Endothelial cell of umbilical vein (primary cell): ENCODE measurements around the gene ABCC4. TPM values are rescaled to one million over a fixed set of nuclear protein-coding genes. Genes with fewer than 3 reads are reported as not detected.

Source experiments
- BruUV-seq: library from RNA; stranded (reverse); fragments of 400-500 nt; replicated peaks from 2 replicates; lab custom pipeline; 2021; lab: Mats Ljungman, UMichigan
- CTCF ChIA-PET: fragments of 300-600, 350-600 bp; sonication (Branson Sonifier 250); formaldehyde crosslinking; loops from one replicate; lab custom pipeline; 2021; ENCODE audit warnings: antibody characterized with exemption, inconsistent platforms; lab: Charles Lee
- POLR2A ChIA-PET: fragments of 300-600, 350-600 bp; sonication (Branson Sonifier 250); formaldehyde crosslinking; loops from one replicate; lab custom pipeline; 2021; ENCODE audit warnings: antibody characterized with exemption, inconsistent platforms; lab: Charles Lee
- DNase-seq: peaks from one replicate; pipeline ENCODE4 v3.0.0-alpha.2; 2011; ENCODE audit warnings: low read depth, low spot score
- FAIRE-seq: peaks from 2 replicates; lab custom pipeline; 2011; peaks lifted over from hg19 to GRCh38; lab: Jason Lieb, UNC
- H2AFZ ChIP-seq: 2 replicates; pipeline ENCODE4 v1.6.0; 2012; ENCODE audit warnings: low read depth, low read length, control low read depth, inconsistent platforms
- H3K27ac ChIP-seq: 2 replicates; pipeline ENCODE4 v1.5.1; 2011; ENCODE audit warnings: low read depth, mild to moderate bottlenecking, control low read depth, low read length, moderate library complexity; ENCODE audit not compliant: insufficient read depth
- H3K27me3 ChIP-seq, 2 experiments: 2 replicates each; pipeline versions ENCODE4 v1.6.0 to v1.6.1; 2011; ENCODE audit warnings: low read length in 2 of 2, mixed read lengths in 1 of 2; ENCODE audit not compliant: control insufficient read depth in 2 of 2, insufficient read depth in 2 of 2
- H3K36me3 ChIP-seq, 2 experiments: 2 replicates in 1 of 2; 3 replicates in 1 of 2; pipeline ENCODE4 v1.5.1; 2011; ENCODE audit warnings: low read length in 2 of 2, mild to moderate bottlenecking in 1 of 2, moderate library complexity in 1 of 2; ENCODE audit not compliant: control insufficient read depth in 2 of 2, insufficient read depth in 2 of 2; ENCODE audit errors: extremely low read depth in 1 of 2
- H3K4me1 ChIP-seq: 3 replicates; pipeline ENCODE4 v1.5.1; 2011; ENCODE audit warnings: mild to moderate bottlenecking, low read length; ENCODE audit not compliant: control insufficient read depth, insufficient read depth; ENCODE audit errors: extremely low read depth
- H3K4me2 ChIP-seq: 2 replicates; pipeline ENCODE4 v1.6.1; 2011; ENCODE audit warnings: low read length, control low read depth, mixed read lengths; ENCODE audit not compliant: insufficient read depth
- H3K4me3 ChIP-seq, 3 experiments: fragments of 200-600 bp in 1 of 3; sonication (generic), shearing (Covaris generic) in 1 of 3; replicated peaks in 1 of 3; 2 replicates each; pipeline ENCODE4 v1.5.1; 2011 to 2016; ENCODE audit warnings: control low read depth in 3 of 3, low read length in 3 of 3, mild to moderate bottlenecking in 2 of 3, inconsistent platforms in 1 of 3, low read depth in 1 of 3, moderate library complexity in 1 of 3; ENCODE audit not compliant: insufficient read depth in 1 of 3
- H3K79me2 ChIP-seq: 2 replicates; pipeline ENCODE4 v1.6.0; 2012; ENCODE audit warnings: low read length, inconsistent platforms; ENCODE audit not compliant: control insufficient read depth, insufficient read depth
- H3K9ac ChIP-seq: replicated peaks from 2 replicates; pipeline ENCODE3; 2011; ENCODE audit warnings: low read length, control low read depth; ENCODE audit not compliant: insufficient read depth; ENCODE audit errors: extremely low read depth
- H3K9me1 ChIP-seq: replicated peaks from 3 replicates; pipeline ENCODE4 v1.6.0; 2011; ENCODE audit warnings: mild to moderate bottlenecking, low read length; ENCODE audit not compliant: control insufficient read depth, insufficient read depth; ENCODE audit errors: extremely low read depth
- H3K9me3 ChIP-seq: replicated peaks from 2 replicates; pipeline ENCODE4 v1.5.1; 2012; ENCODE audit warnings: low read length, inconsistent platforms; ENCODE audit not compliant: control insufficient read depth, insufficient read depth
- H4K20me1 ChIP-seq: replicated peaks from 2 replicates; pipeline ENCODE3; 2011; ENCODE audit warnings: mild to moderate bottlenecking, low read length; ENCODE audit not compliant: control insufficient read depth, insufficient read depth; ENCODE audit errors: extremely low read depth
- CTCF ChIP-seq, 2 donors: IDR thresholded peaks; 1 replicate in 1 of 2; 2 replicates in 1 of 2; pipeline ENCODE4 v1.5.1; 2011; ENCODE audit warnings: low read length in 2 of 2, mild to moderate bottlenecking in 2 of 2, moderate library complexity in 2 of 2, control low read depth in 1 of 2, inconsistent platforms in 1 of 2, low read depth in 1 of 2; ENCODE audit not compliant: insufficient read depth in 1 of 2; ENCODE audit errors: extremely low read depth in 1 of 2
- EZH2 ChIP-seq: IDR thresholded peaks from 2 replicates; pipeline ENCODE4 v1.6.1; 2012; ENCODE audit warnings: borderline replicate concordance, low read depth, mild to moderate bottlenecking, moderate library complexity, low read length, inconsistent platforms; ENCODE audit not compliant: severe bottlenecking
- FOS ChIP-seq: IDR thresholded peaks from 2 replicates; pipeline ENCODE4 v1.6.1; 2011; ENCODE audit warnings: mild to moderate bottlenecking, low read length, moderate library complexity, borderline replicate concordance; ENCODE audit not compliant: insufficient read depth
- GATA2 ChIP-seq: IDR thresholded peaks from 2 replicates; pipeline ENCODE4 v1.7.0; 2011; ENCODE audit warnings: low read depth, mild to moderate bottlenecking, moderate library complexity, mixed read lengths, low read length; ENCODE audit not compliant: insufficient read length, insufficient read depth
- JUN ChIP-seq: IDR thresholded peaks from 2 replicates; pipeline ENCODE4 v1.6.1; 2011; ENCODE audit warnings: borderline replicate concordance, low read depth; ENCODE audit not compliant: insufficient read length, insufficient read depth
- MAX ChIP-seq: IDR thresholded peaks from 2 replicates; pipeline ENCODE4 v1.6.1; 2011; ENCODE audit not compliant: insufficient read depth, insufficient read length
- MYC ChIP-seq: IDR thresholded peaks from one replicate; pipeline ENCODE4 v1.6.1; 2011; ENCODE audit warnings: mild to moderate bottlenecking, low read depth, low read length
- POLR2A ChIP-seq: IDR thresholded peaks from 2 replicates; pipeline ENCODE4 v1.6.1; 2012; ENCODE audit warnings: low read depth, mild to moderate bottlenecking, control low read depth, low read length
- POLR2AphosphoS5 ChIP-seq: IDR thresholded peaks from 2 replicates; pipeline ENCODE4 v1.6.1; 2012; ENCODE audit warnings: low read depth, mild to moderate bottlenecking, control low read depth, low read length, moderate library complexity; ENCODE audit not compliant: insufficient read depth
- dilution Hi-C: fragments of 300-500 bp; cut with MboI; formaldehyde crosslinking; loops from one replicate; pipeline ENCODE4 v1.15.0; 2019; ENCODE audit warnings: low sequenced_read_pairs; ENCODE audit not compliant: extremely low pct_ligation_motif_present
- intact Hi-C: fragments of 100-400 bp; cut with micrococcal nuclease; formaldehyde crosslinking; loops from one replicate; pipeline ENCODE4 v1.10.0; 2022
- polyA plus RNA-seq, 4 experiments: library from polyadenylated mRNA; depleted of rRNA in 3 of 4; stranded (reverse) in 3 of 4; unstranded in 1 of 4; fragments of >200 nt; gene quantifications; 2 replicates each; pipeline versions ENCODE4 v1.2.1 to v1.2.3, GENCODE V29; 2011 to 2012; ENCODE audit warnings: missing spikeins in 1 of 4
- total RNA-seq: library from RNA; stranded (reverse); gene quantifications from 2 replicates; pipeline ENCODE4 v1.2.3, GENCODE V29; 2021

Gene ABCC4
- total and polyA plus RNA-seq, 2 donors (not counting 3 experiments of a cell fraction or from before 2014, with no cell fraction given), result 9.2 to 15.9 TPM

GRCh38 chr13:94987081-94987480 lies 314.2 kb downstream of the ABCC4 start:
- BruUV-seq, result no TSS peak
- dilution Hi-C loops, result no loop called here

More at GRCh38 chr13:94987081-94987480, 314.2 kb downstream of the ABCC4 start:
- DNase-seq (no peak), FAIRE-seq (no peak)
- CTCF ChIA-PET, result interaction anchor here (2.1 to 2.4 kb wide), 4 partner anchors 16 to 417 kb away, joined by 7 to 32 read pairs (median 15); no protein-coding TSS in a partner anchor
- no peak overlapping the region for H3K9ac ChIP-seq
- POLR2A ChIA-PET, result no interaction called here
- no peak overlapping the region for H3K27ac ChIP-seq
- H3K4me1 ChIP-seq, result no peaks in the 10 kb centered on the region
- intact Hi-C loops, result no loop called here
- H3K36me3 ChIP-seq, result no peaks in the 10 kb centered on the region
- TF ChIP-seq EZH2, result no peak
- TF ChIP-seq JUN, result no peak
- no peak for TF ChIP-seq GATA2
- TF ChIP-seq FOS, result no peak
- no peak for TF ChIP-seq MAX
- no peak for TF ChIP-seq CTCF (IDR thresholded peaks at IDR 0.05; ENCODE audit: extremely low read depth in 1 of 2, insufficient read depth in 1 of 2, low read depth in 1 of 2, low read length in 2 of 2)
- TF ChIP-seq POLR2A, result no peak
- no peak for TF ChIP-seq POLR2AphosphoS5
- no peak for TF ChIP-seq MYC
- H3K4me3 ChIP-seq, result no peak overlapping the region
- no peaks in the 10 kb centered on the region for H3K9me1 ChIP-seq
- H3K27me3 ChIP-seq, result peaks cover 14 to 33% of the 10 kb centered on the region in 2 experiments
- no peaks in the 10 kb centered on the region for H3K9me3 ChIP-seq
- H3K4me2 ChIP-seq, result no peak overlapping the region
- H3K79me2 ChIP-seq, result no peaks in the 10 kb centered on the region
- no peak overlapping the region for H2AFZ ChIP-seq
- no peaks in the 10 kb centered on the region for H4K20me1 ChIP-seq
